A673 (cell line): ENCODE measurements around the gene UNC79. TPM values are rescaled to one million over a fixed set of nuclear protein-coding genes. Genes with fewer than 3 reads are reported as not detected.
"Not testable (repeated sequence)": the region's sequence is repeated elsewhere in the genome, so short reads cannot be mapped to it uniquely, and the experiment has no call there.

Source experiments
- BruUV-seq: library from RNA; stranded (reverse); fragments of 400-500 nt; replicated peaks from 2 replicates; lab custom pipeline; 2021; lab: Mats Ljungman, UMichigan
- CTCF ChIA-PET: fragments of 300-600 bp; sonication (Branson Sonifier 250); formaldehyde crosslinking; loops from one replicate; lab custom pipeline; 2022; ENCODE audit warnings: antibody characterized with exemption; lab: Charles Lee
- POLR2A ChIA-PET: fragments of 300-600 bp; sonication (Branson Sonifier 250); formaldehyde crosslinking; loops from one replicate; lab custom pipeline; 2022; ENCODE audit warnings: antibody characterized with exemption; ENCODE audit not compliant: low non-redundant PET; lab: Charles Lee
- DNase-seq: peaks from one replicate; pipeline ENCODE4 v3.0.0-alpha.2; 2015; ENCODE audit warnings: low spot score
- H3K27ac ChIP-seq: fragments of 200-600 bp; sonication (generic); 2 replicates; pipeline ENCODE4 v1.5.1; 2016; ENCODE audit warnings: mixed run types, low read depth, mild to moderate bottlenecking, mixed read lengths, antibody characterized with exemption, low read length; ENCODE audit not compliant: poor library complexity, severe bottlenecking
- H3K27me3 ChIP-seq: fragments of 200-600 bp; sonication (generic); replicated peaks from 2 replicates; pipeline ENCODE4 v1.6.1; 2017; ENCODE audit warnings: mixed run types, low read depth, mild to moderate bottlenecking, mixed read lengths, antibody characterized with exemption, low read length; ENCODE audit not compliant: insufficient read depth, poor library complexity
- H3K36me3 ChIP-seq: fragments of 200-600 bp; sonication (generic); 2 replicates; pipeline ENCODE4 v1.6.1; 2016; ENCODE audit warnings: mixed run types, mild to moderate bottlenecking, mixed read lengths, antibody characterized with exemption, low read length; ENCODE audit not compliant: insufficient read depth, poor library complexity, severe bottlenecking
- H3K4me1 ChIP-seq: fragments of 200-600 bp; sonication (generic); 2 replicates; pipeline ENCODE4 v1.6.1; 2017; ENCODE audit warnings: mixed run types, mild to moderate bottlenecking, mixed read lengths, antibody characterized with exemption, low read length; ENCODE audit not compliant: insufficient read depth, poor library complexity, severe bottlenecking
- H3K4me3 ChIP-seq: fragments of 200-600 bp; sonication (generic); 2 replicates; pipeline ENCODE4 v1.5.1; 2016; ENCODE audit warnings: low read depth, mixed run types, mild to moderate bottlenecking, mixed read lengths, low read length; ENCODE audit not compliant: poor library complexity, severe bottlenecking
- H3K9me3 ChIP-seq: fragments of 200-600 bp; sonication (generic); 2 replicates; pipeline ENCODE4 v1.6.1; 2016; ENCODE audit warnings: mixed run types, low read depth, mild to moderate bottlenecking, mixed read lengths, antibody characterized with exemption, low read length; ENCODE audit not compliant: poor library complexity, severe bottlenecking
- CTCF ChIP-seq: fragments of 300-800, 200-600 bp; sonication (generic); conservative IDR thresholded peaks from 2 replicates; pipeline ENCODE4 v1.5.1; 2017; ENCODE audit warnings: low read depth, mild to moderate bottlenecking, antibody characterized with exemption, low read length, moderate library complexity, mixed read lengths
- EZH2 ChIP-seq: fragments of 200-600 bp; sonication (generic); IDR thresholded peaks from 2 replicates; pipeline ENCODE4 v1.6.1; 2017; ENCODE audit warnings: borderline replicate concordance, low read depth, mild to moderate bottlenecking, mixed read lengths, antibody characterized with exemption, low read length; ENCODE audit not compliant: poor library complexity, severe bottlenecking
- intact Hi-C: fragments of 100-400 bp; cut with micrococcal nuclease; formaldehyde crosslinking; loops from one replicate; pipeline ENCODE4 v1.10.0; 2022; ENCODE audit not compliant: unreplicated experiment
- total RNA-seq: library from RNA; stranded (reverse); gene quantifications from 2 replicates; pipeline ENCODE4 v1.2.3, GENCODE V29; 2021

UNC79 gene
- total RNA-seq, 1 experiment from 2014 or later = 0.15 TPM

- H3K4me1 ChIP-seq = no peaks in the 10 kb centered on the region
- ChIA-PET POLR2A (no interaction called here), CTCF (no interaction called here)
- H3K27me3 ChIP-seq = no peaks in the 10 kb centered on the region
- H3K27ac ChIP-seq = no peak overlapping the region
- DNase-seq = no peak
- H3K9me3 ChIP-seq = no peaks in the 10 kb centered on the region
- no peak overlapping the region for H3K4me3 ChIP-seq
- intact Hi-C loops = no loop called here
- BruUV-seq = no TSS peak
- no peaks in the 10 kb centered on the region for H3K36me3 ChIP-seq
- TF ChIP-seq CTCF = no peak
- no peak for TF ChIP-seq EZH2
These were observed 27.8 kb upstream of the UNC79 start for GRCh38 chr14:93402951-93403350.

- DNase-seq = no peak
- TF ChIP-seq CTCF (no peak), EZH2 (no peak)
- ChIA-PET POLR2A (no interaction called here), CTCF (no interaction called here)
- Histone ChIP-seq H3K9me3 (no peaks in the 10 kb centered on the region), H3K27me3 (no peaks in the 10 kb centered on the region), H3K36me3 (no peaks in the 10 kb centered on the region), H3K27ac (no peak overlapping the region), H3K4me3 (no peak overlapping the region), H3K4me1 (no peaks in the 10 kb centered on the region)
- no TSS peak for BruUV-seq
- intact Hi-C loops = no loop called here
These were observed 20.7 kb upstream of the UNC79 start for GRCh38 chr14:93410021-93410420.

GRCh38 chr14:93410893-93411292, 19.8 kb upstream of the UNC79 start:
- no peaks in the 10 kb centered on the region for H3K27me3 ChIP-seq
- intact Hi-C loops = no loop called here
- no peaks in the 10 kb centered on the region for H3K4me1 ChIP-seq
- ChIA-PET POLR2A (no interaction called here), CTCF (no interaction called here)
- no peak for TF ChIP-seq EZH2
- TF ChIP-seq CTCF = no peak
- H3K4me3 ChIP-seq = no peak overlapping the region
- H3K27ac ChIP-seq = no peak overlapping the region
- no peaks in the 10 kb centered on the region for H3K9me3 ChIP-seq
- no peaks in the 10 kb centered on the region for H3K36me3 ChIP-seq
- DNase-seq = no peak
- no TSS peak for BruUV-seq

- DNase-seq, H3K4me1 ChIP-seq, H3K9me3 ChIP-seq, H3K4me3 ChIP-seq, BruUV-seq, intact Hi-C loops, POLR2A ChIA-PET, CTCF ChIA-PET, H3K27ac ChIP-seq, H3K36me3 ChIP-seq: not testable (repeated sequence)
- H3K27me3 ChIP-seq = peaks cover 23% of the 10 kb centered on the region
These were observed 5.6 kb upstream of the UNC79 start for GRCh38 chr14:93425136-93425535.
